GM10847 (cell line): Measurements from ENCODE around the gene FAM181A.

Experiments
- POLR2A ChIP-seq: IDR thresholded peaks from 2 replicates; pipeline ENCODE4 v1.6.1; 2011; ENCODE audit not compliant: insufficient read length; ENCODE audit errors: extremely low read depth

The FAM181A gene

DNA sequence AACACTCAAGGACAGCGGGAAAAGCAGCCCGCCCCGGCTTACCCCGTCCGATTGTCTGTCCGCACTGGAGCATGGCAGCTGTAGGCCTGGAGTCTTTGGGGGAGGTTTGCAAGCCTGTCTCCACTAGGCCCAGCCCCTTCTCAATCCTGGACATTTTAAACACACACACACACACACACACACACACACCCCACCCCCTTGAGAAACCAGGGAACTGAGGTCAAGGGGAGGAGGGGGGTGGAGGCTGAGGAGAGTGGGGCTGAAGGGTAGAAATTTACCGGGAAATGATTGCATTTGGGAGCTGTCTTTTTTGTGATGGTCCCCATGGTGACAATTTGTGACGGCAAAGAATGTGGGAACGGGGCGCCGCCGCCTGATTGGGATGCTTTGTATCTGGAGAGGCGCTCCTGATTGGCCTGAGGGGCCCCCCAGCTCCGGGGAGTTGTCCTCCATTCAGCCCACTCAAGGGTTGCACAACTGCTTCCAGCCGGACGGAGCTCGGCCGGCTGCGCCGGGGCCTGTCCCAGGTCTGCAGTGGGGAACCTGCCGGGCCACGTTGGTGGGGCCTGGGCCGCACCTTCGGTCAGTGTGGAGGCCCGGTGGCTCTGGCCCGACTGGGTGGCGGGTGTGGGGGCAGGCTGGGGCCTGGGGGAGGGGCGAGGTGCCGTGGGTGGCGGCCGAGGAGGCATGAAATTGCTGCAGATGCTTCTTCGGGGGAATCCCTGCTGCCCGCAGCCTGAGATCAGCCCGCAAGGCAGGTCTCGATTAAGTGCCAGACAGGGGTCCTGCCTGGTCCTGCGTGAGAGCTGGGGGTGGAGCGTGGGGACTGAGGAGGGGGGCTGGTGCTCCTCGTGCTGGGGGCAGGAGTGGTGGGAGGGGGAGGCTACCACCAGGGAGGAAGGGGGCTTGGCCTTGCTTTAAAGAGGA, at the start of gene FAM181A:
FAM181A (plus strand) TSS at position 472 of the 927 bp plus-strand sequence. CDS start 942 bp downstream, outside the sequence.
- TF ChIP-seq POLR2A, result no peak

DNA sequence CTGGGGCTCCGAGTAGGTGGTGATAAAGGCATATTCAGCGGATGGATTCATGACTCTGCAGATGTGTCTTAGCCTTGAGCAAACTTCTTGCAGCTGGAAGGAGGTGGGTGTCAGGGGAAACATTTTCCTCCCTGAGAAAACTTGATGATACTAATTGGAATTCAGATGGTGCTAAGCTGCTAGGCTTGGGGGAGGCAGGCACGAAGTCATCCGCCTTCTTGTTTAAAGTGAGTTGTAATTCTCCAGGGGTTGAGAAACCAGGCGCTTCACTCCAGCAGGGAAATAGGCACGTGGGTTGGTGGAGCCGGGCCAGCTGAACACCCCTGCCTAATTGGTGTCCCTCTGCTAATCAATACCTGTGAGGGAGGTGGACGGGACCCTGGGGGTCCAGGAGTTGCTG, 48.9 kb upstream of the FAM181A start:
- TF ChIP-seq POLR2A, result no peak

DNA sequence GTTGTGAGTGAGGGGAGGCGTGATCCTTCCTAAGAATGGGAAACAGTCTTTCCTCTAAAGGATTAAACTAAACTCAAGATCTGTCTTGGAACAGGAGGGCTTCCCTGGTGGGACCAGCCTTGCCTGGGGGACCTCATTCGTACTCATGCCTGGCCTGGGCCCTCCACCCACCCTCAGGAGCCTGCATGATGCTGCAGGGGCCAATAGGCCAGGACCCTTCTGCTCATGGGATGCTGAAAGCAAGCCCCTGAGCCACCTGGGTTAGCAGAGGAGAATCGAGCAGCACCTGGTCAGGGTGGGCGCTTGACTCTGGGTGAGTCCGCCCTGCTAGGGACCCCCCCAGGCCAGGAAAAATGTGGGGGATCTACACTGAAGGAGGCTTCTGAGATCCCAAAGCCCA, 48.3 kb upstream of the FAM181A start:
- TF ChIP-seq POLR2A, result no peak

DNA sequence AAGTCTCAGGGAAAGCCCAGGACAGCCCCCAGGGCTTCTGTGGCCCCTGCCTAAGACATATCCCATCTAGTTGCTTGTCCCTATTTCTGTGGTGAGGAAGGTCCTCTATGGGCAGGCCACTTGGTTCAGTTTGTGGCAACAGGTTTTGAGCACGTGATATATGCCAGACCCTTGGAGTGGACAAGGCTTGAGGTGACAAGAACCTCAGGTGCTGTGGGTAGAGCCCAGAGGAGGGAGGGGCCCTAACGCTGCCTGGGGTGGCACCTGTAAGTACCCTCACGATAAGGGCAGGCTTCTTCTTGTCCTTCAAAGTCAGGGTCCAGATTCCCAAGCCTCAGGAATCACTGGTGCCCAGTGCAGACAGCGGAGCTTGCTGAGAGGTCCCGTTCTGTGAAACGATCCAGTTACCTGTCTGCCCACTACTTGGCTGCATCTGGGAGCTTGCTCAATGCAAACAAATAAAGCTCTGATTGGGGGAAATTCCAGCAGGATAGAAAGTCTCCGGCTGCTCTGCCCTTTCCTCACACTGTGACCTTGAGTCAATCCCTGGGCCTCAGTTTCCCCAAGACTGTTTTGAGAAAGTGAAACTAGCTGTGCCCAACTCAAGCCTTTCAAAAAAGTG, 47.7 kb upstream of the FAM181A start:
- TF ChIP-seq POLR2A, result no peak

DNA sequence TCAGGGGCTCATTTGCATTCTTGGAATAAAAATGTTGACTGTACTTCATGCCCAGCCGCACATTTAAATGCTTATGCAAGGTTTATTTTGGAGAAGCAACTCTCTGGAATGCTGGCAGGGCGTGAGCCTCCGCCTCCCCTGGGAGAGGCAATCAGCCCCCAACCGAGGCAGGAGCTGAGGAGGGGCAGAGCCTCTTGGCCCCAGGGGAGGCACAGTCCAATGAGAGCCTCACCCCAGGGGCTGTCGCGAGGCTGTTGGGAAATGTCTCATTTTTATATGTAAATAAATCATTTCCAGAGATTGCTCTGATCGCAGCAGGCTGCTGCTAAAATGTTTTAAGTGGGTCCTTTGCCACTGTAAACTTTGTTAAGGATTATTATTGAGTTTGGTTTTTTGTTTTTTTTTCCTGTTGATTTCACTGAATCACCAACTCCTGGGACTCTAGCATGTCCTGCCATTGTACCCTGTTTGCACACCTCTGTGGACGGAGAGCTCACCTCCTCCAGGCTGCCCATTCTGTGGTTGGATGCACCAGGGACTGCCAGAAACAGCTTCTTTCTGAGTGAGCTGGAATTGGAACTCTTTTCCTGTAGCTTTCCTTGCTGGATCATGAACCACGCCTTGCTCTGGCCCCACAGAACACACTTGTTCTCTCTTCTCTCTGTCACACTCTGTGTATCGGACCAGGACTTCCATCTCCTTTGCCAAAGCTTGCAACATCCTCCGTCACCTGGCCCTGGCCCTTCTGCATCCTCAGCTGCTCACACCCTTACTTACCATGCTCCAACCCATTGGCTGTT, 46.9 kb upstream of the FAM181A start:
- TF ChIP-seq POLR2A, result no peak

DNA sequence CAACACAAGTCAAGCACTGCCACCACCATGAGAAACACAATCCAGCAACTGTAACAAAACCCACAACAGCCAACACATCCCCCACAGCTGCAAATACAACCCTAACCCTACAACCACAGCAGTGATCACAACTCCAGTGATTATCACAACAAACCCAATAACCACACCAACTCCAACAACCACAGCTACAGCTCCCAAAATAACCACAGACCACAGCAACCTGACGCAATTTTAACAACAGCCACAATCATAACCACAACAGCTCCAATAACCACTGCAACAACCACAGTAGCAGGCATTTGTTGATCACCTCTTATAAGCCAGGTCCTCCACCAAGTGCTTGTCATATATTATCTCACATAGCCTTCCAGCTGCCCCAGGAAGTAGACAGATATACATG, 42.2 kb upstream of the FAM181A start:
- TF ChIP-seq POLR2A, result no peak

DNA sequence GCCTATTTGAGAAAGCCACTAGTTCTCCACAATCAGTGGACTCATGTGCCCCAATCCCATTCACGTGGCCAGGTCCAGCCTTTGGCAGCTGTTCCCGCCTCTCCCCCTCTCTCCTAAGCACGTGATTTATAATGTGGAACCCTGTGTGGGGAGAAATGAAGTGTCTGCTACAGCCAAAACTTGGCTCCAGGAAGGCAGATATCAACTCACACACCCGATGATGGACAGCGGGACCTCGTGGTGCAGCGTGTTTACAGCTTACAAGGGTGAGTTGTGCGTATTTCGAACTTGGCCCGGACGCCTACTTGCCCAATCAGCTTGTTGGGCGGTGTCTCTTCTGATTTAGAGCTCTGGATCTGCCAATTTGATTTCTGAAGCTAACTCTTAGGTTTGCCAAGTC, 38.1 kb upstream of the FAM181A start:
- TF ChIP-seq POLR2A, result no peak

DNA sequence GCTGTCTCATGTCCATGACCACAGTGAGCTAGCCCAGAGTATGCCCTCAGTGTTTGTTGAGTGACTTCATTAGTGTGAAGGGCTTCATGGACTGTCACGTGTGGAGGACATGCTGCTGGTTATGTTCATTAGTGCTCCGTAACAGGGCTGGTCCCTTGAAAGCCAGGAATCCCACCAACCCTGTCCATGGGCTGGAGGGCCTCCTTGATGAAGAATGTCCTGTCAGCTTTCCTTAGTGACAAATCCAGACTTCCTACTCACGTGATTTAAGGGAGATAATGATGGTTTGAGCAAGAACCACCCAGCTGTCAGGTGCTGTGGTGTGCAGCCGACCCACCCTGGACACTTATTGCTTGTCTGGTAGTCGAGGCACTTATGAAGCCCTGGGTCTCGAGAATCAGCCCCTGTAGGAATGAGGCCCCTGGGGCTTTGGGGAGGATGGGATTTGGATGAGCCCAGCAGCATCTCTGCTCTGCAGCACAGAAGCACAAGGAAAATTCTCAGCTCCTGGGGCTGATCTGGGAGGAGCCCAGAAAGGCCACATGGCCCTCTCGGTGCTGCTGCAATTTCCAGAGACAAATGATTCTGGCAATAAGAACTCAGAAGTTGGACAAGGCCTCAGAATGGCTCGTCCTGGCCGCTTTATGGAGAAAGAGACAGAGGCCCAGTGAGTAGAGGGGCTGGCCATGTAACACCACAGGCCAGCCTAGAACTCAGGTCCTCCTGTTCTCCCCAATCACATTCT, 37.2 kb upstream of the FAM181A start:
- no peak for TF ChIP-seq POLR2A

DNA sequence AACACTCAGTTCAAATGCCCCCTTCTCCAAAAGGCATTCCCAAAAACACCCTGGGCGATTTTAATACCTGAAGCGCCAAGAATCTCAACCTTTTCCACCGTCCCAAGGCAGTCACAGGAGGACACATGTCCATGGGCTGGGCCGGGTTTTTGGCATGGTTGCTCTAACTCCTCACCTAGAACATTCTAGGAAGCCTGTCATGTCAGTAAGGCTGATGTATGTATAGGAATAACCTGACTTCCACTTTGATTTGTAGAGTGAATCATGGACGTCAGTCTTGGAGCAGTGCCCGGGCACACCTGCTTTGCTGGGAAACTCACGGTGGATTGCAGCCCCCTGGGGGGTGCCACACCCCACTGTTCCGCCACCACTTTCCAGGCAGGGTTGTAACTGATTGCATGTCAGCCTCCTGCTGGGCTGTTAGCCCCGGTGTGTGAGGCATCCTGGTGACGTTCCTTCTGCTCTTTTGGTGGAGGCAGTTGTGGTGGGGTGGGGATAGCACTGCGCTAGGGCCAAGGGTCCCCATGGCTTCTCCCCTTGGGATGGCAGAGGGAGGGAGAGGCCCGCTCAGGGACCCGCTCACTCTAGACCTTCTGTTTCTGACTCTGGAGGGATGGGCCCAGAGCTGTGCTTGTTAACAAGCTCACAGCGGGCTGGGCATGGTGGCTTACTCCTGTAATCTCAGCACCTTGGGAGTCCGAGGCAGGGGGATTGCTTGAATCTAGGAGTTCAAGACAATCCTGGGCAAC, 35.2 kb upstream of the FAM181A start:
- no peak for TF ChIP-seq POLR2A

DNA sequence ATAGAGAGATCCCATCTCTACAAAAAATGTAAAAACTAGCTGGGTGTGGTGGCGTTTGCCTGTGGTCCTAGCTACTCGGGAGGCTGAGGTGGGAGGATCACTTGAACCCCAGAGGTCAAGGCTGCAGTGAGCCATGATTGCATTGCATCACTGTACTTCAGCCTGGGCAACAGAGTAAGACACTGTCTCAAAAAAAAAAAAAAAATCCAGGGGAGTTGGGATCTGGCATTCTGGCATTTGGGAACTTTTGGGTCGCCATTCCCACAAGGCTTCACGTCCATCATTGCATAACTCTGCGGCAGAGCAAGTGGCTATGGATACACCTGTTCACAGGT, 34.7 kb upstream of the FAM181A start:
- no peak for TF ChIP-seq POLR2A

DNA sequence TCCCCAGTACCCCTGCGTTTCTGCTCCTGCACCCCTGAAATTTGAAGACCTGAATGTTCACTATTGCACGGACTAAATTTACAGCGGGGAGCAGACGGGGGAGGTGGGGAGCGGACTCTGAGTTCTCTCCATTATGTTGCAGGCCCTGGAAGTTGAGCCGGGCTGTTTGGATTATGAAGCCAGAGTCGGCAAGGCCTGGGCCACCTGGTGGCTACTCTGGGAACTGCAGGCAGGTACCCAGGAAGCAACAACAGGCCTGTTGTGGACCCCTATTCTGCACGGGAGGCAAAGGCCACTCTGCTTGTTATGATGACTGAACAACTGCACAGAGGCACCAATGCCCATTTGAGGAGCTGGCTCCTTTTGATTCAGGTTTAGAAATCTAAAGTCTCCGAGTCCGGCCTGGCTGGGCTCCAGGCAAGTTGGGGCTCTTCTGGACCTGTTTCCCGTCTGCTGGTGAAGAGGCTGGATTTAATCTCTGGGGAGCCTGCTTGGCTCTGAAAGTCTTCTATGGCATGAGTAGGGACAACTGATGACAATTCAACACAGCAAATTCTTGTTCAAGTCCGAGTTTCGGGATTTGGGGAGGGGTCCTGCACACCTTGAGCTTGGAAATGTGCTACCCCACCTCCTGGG, 34.1 kb upstream of the FAM181A start:
- TF ChIP-seq POLR2A, result no peak

DNA sequence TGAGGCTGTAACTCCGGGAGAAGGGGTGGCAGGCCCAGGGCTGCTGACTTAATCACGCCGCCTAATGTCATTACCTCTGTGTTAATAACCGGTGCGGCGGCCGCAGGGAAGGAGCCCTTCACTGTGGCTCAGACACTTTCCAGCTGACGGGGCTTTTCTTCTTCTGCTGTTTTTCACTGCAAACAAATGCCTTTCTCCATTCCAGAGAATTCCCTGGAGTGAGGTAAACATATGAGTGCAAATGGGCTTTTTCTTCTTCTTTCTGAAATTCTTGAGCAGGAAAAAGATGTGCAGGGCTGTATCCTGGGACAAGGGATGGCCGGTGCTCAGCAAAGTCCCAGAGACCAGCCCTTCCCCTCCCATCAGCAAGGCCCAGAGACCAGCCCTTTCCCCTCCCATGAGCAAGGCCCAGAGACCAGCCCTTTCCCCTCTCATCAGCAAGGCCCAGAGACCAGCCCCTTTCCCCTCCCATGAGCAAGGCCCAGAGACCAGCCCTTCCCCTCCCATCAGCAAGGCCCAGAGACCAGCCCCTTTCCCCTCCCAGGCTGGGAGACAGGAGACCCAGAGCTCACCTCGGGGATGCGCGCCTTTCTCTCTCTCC, 33.4 kb upstream of the FAM181A start:
- TF ChIP-seq POLR2A, result no peak

DNA sequence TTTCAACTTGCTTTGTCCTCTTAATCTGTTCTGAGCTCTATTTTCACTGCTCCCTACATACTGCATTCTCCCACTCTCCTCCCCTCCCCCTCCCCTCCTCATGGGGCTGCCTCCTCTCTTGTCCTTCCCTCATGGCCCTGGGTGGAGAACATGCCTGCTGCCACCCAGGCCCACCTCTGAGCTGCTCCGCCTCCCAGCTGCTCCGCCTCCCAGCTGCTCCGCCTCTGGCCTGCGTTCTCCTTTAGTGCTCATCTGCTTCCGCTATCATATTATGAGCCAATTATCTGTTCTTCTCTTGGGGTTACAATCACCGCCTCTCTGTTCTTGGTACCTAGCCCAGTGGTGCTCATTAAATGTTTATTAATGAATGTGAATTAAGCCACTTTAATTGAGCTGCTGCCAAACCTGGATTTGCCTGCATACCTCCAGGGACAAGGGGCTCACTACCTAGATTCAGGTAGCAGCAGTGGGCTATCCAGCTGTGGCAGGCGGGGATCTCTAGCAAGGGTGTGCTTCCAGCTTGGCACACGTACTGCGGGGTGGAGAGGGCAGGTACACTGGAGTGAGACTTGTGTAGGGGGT, 32.0 kb upstream of the FAM181A start:
- no peak for TF ChIP-seq POLR2A
